Activated CD4-positive, alpha-beta memory T cell treated with anti-CD3 and anti-CD28 coated beads, Interleukin-2, amount 10 ng/mL, durations not matched to agents 7 days and 5 days (primary cell): ENCODE measurements around the gene TNC. TPM values are rescaled to one million over a fixed set of nuclear protein-coding genes. Genes with fewer than 3 reads are reported as not detected.

Experiments
- CTCF ChIA-PET: fragments of 350-600 bp; sonication (Branson Sonifier 250); formaldehyde crosslinking; loops from one replicate; lab custom pipeline; 2021; ENCODE audit warnings: antibody characterized with exemption, inconsistent platforms; lab: Charles Lee
- POLR2A ChIA-PET: fragments of 350-600 bp; sonication (Branson Sonifier 250); formaldehyde crosslinking; loops from one replicate; lab custom pipeline; 2021; ENCODE audit warnings: antibody characterized with exemption; lab: Charles Lee
- DNase-seq: peaks from one replicate; pipeline ENCODE4 v3.0.0-alpha.2; 2020
- H3K27ac Mint-ChIP-seq: one replicate; pipeline ENCODE4 v1.8.0; 2021; ENCODE audit warnings: mild to moderate bottlenecking, mixed read lengths
- H3K27me3 Mint-ChIP-seq: one replicate; pipeline ENCODE4 v1.8.0; 2021; ENCODE audit warnings: mixed read lengths
- H3K36me3 Mint-ChIP-seq: one replicate; pipeline ENCODE4 v1.8.0; 2021; ENCODE audit warnings: low read depth, mixed read lengths
- H3K4me1 Mint-ChIP-seq: one replicate; pipeline ENCODE4 v1.8.0; 2021; ENCODE audit warnings: mixed read lengths
- H3K4me3 Mint-ChIP-seq: one replicate; pipeline ENCODE4 v1.8.0; 2021; ENCODE audit warnings: mild to moderate bottlenecking, mixed read lengths
- H3K9me3 Mint-ChIP-seq: one replicate; pipeline ENCODE4 v1.8.0; 2021; ENCODE audit warnings: mixed read lengths
- total RNA-seq, 2 experiments: library from RNA; stranded (reverse); gene quantifications; one replicate each; pipeline ENCODE4 v1.2.3, GENCODE V29; 2021

The TNC gene
- total RNA-seq, 2 experiments from 2014 or later, result 0.03 TPM; not detected in 1

DNA sequence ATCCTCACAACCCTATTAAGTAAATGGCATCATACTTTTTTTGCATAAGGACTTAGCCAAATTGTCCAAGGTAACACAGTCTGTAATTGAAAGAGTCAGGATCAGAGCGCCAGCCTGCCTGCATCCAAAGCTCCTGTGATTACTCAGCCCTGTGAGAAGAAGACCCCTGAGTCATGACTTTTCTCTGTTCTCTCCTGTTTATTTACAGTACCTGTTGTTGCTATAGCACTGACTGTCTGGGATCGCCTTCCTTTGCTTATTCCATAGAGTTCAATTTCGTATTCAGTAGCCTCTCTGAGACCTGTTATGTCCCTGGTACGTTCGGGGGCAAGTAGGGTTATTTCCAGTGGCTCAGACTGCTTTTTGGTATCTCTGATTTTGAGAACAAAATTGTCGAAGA lies 71.8 kb downstream of the TNC start:
- H3K36me3 Mint-ChIP-seq, result no peaks in the 10 kb centered on the region
- POLR2A ChIA-PET, result no interaction called here
- H3K9me3 Mint-ChIP-seq, result no peaks in the 10 kb centered on the region
- no peak overlapping the region for H3K4me3 Mint-ChIP-seq
- no peak for DNase-seq
- CTCF ChIA-PET, result interaction anchor here (1.0 kb wide), 1 partner anchor 365 kb away, joined by 3 read pairs; no protein-coding TSS in a partner anchor
- peaks cover 6% of the 10 kb centered on the region for H3K4me1 Mint-ChIP-seq
- H3K27me3 Mint-ChIP-seq, result peaks cover 24% of the 10 kb centered on the region
- H3K27ac Mint-ChIP-seq, result no peak overlapping the region

DNA sequence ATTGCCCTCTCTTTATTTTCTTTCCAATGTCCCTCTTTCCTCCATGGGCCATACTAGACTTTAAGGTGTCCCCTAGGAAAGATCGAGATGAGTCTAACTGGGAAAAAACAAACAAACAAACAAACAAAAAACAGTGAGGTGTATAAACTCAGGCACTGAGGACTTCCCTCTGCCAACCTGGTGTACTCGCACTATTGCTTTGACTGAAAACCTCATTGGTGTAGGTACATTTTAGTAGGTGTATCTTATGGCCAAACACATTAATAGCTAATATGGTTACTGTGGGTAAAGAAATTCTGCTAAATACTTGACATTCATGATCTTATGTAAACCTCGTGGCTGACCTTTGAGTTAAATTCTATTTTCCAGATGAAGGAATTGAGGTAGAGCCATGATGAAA lies 74.3 kb downstream of the TNC start:
- H3K4me1 Mint-ChIP-seq, result peaks cover 6% of the 10 kb centered on the region
- CTCF ChIA-PET, result no interaction called here
- no peak for DNase-seq
- H3K4me3 Mint-ChIP-seq, result no peak overlapping the region
- POLR2A ChIA-PET, result no interaction called here
- no peaks in the 10 kb centered on the region for H3K36me3 Mint-ChIP-seq
- no peaks in the 10 kb centered on the region for H3K9me3 Mint-ChIP-seq
- H3K27me3 Mint-ChIP-seq, result peaks cover 19% of the 10 kb centered on the region
- no peak overlapping the region for H3K27ac Mint-ChIP-seq

DNA sequence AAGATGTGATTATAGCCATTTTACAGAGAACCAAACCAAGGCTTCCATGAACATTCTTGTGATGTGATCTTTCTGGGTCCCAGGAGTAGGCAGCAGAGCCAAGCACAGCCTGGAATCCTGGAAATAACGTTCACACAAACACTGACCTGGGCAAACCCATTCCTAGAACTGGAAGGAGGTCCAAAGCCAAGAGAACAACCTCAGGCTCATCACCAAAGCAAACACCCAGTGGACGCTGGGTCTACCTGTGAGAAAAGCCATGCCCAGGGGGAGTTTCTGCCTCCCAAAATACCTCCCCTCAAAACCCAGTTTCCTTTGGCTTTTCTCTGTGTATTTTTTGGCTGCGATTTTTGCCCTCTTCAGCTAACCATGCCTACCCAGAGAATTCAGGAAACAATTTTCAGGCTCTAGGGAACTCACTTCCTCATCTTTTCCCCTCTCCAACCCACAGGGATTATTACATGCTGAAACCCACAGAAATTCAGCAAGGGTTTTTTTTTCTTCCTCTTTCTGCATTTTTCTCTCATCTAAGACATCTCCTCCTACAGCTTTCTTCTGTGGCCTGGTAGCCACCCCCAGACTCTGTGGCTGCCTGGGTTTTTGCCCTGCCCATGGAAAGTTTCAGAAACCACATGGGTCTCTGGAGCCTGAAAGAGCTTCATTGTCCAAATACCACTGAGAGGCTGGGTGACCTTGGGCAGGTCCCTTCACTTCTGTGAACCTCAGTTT lies 75.0 kb downstream of the TNC start:
- Mint-ChIP-seq H3K27ac (no peak overlapping the region), H3K36me3 (no peaks in the 10 kb centered on the region), H3K4me1 (peaks cover 6% of the 10 kb centered on the region), H3K27me3 (peaks cover 19% of the 10 kb centered on the region), H3K9me3 (no peaks in the 10 kb centered on the region), H3K4me3 (no peak overlapping the region)
- POLR2A ChIA-PET, result no interaction called here
- DNase-seq, result no peak
- CTCF ChIA-PET, result no interaction called here

DNA sequence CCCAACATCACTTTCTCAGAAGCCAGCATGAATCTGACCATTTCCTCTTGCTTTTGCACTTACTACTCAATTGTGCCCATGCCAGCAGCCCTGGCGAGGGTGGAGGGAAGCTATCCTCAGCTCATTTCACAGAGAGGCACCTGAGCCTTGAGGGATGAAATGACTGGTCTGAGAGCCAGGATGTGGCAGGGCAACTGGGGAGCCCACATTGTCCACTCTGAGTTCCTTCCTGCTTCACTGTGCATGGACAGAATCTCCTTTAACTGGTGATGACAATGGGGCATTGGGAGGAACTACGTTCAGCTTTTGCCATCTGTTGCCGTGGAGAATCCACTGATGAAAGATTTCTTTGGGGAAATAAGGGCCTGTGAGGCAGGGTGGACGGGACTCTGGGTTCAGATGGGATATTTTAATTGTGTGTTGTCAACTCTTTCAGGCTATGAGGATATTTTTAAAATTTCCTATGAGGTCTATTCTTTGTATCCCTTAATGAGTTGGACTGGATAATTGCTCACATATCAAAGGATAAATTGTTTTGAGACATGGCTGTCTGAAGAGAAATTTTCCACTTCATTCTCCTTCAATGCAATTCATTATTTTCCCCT lies 78.3 kb downstream of the TNC start:
- H3K9me3 Mint-ChIP-seq, result no peaks in the 10 kb centered on the region
- H3K27me3 Mint-ChIP-seq, result peaks cover 15% of the 10 kb centered on the region
- ChIA-PET CTCF (no interaction called here), POLR2A (no interaction called here)
- no peaks in the 10 kb centered on the region for H3K36me3 Mint-ChIP-seq
- DNase-seq, result no peak
- no peak overlapping the region for H3K27ac Mint-ChIP-seq
- H3K4me3 Mint-ChIP-seq, result no peak overlapping the region
- H3K4me1 Mint-ChIP-seq, result peaks cover 29% of the 10 kb centered on the region

DNA sequence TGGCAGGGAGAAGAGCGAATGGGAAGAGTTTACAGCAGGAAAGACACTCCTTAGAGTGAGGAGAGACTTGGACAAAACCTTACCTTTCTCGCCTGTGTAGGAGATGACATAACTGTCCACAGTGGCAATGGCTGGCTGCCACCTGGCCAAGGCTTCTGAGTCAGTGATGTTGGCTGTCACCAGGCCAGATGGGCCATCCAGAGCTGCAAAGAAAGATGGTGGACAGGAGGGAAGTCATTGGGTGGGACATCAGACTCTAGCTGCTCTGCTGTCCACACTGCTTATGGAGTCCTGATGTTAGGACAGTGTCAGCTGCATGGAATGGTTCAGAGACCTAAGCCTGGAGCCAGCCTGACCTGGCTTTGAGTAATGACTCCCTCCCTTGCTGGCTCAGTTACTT lies 79.8 kb downstream of the TNC start:
- H3K27me3 Mint-ChIP-seq, result peaks cover 12% of the 10 kb centered on the region
- no peaks in the 10 kb centered on the region for H3K9me3 Mint-ChIP-seq
- POLR2A ChIA-PET, result no interaction called here
- peaks cover 26% of the 10 kb centered on the region for H3K4me1 Mint-ChIP-seq
- no peak overlapping the region for H3K27ac Mint-ChIP-seq
- peaks cover 3% of the 10 kb centered on the region for H3K36me3 Mint-ChIP-seq
- CTCF ChIA-PET, result no interaction called here
- no peak overlapping the region for H3K4me3 Mint-ChIP-seq
- DNase-seq, result no peak

DNA sequence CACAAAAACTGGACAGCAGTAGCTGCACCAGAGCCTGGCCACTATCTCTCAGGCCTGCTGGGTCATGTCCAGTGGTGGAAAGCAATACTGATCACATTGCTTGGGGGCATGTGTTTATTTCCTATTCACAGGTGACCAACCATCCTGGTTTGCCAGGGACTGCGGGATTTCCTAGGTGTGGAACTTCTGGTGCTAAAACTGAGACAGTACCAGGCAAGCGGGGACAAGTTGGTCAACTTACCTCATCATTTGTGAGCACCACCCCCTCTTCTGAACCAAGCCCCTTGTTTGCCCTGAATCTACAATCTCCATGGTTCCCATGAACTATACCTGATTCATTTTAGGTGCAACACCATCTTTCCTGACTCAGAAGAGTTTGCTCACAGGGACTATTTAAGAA lies 81.3 kb downstream of the TNC start:
- Mint-ChIP-seq H3K27ac (no peak overlapping the region), H3K36me3 (peaks cover 3% of the 10 kb centered on the region), H3K9me3 (no peaks in the 10 kb centered on the region), H3K27me3 (peaks cover 8% of the 10 kb centered on the region), H3K4me1 (peaks cover 24% of the 10 kb centered on the region), H3K4me3 (no peak overlapping the region)
- ChIA-PET POLR2A (no interaction called here), CTCF (no interaction called here)
- DNase-seq, result no peak

DNA sequence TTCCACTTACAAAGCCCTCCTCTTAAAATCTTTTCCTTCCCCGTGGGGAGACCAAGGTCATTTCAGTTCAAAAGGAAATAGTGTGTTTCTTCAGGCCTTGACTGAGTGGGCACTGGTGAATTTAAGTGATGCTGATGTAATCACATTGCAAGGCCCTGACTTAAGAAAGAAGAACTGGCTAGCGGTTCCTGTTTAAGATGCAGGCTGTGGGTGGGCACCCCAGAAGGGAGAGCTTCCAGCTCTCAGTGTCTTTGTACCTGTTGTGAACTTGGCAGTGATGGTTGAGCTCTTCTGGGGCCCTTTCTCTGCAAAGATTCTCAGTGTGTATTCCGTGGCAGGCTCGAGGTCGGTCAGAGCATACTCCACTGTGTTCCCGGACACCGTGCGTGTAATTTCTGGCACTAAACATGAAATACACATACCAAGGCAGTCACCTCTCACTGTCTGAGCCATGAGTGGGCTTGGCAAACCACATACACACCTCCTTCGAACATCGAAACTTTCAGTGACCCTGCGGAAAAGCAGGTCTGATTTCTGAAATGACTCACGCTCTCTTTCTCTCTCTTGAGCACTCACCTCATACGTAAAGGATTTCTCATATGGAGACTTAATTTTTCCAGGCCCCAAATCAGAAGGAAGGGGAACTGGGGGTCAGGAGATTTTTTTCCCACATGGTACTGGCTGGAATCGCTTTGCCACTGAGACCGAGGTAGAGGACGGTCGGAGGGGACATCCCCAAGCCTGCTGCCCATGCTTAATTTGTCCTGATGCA lies 81.9 kb downstream of the TNC start:
- ChIA-PET POLR2A (interaction anchor here (0.9 kb wide), 1 partner anchor 107 kb away, joined by 4 read pairs; no protein-coding TSS in a partner anchor), CTCF (interaction anchor here (1.0 kb wide), 1 partner anchor 355 kb away, joined by 3 read pairs; no protein-coding TSS in a partner anchor)
- Mint-ChIP-seq H3K36me3 (peaks cover 3% of the 10 kb centered on the region), H3K27me3 (peaks cover 13% of the 10 kb centered on the region), H3K9me3 (no peaks in the 10 kb centered on the region), H3K4me1 (peaks cover 24% of the 10 kb centered on the region), H3K27ac (peak overlapping the region; percentile 33), H3K4me3 (no peak overlapping the region)
- peak; percentile 56 for DNase-seq

DNA sequence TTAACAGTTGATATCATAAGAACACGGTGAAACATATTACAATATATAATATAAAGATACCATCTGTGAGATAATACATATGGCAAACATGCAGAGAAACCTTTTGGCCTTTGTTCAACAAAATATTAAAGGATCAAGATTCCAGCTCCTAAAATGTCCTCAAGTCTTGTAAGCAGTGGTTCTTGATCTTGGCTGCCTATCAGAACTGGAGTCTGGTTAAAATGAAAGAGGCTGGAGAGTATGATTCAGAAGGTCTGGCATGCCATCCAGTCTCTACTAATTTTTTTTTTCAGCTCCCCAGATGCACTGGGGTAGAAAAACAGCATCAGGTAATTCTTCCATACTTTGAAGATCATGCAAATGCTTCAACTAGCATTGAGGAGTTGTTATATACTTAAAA lies 83.2 kb downstream of the TNC start:
- CTCF ChIA-PET, result no interaction called here
- Mint-ChIP-seq H3K36me3 (peaks cover 3% of the 10 kb centered on the region), H3K27ac (no peak overlapping the region)

DNA sequence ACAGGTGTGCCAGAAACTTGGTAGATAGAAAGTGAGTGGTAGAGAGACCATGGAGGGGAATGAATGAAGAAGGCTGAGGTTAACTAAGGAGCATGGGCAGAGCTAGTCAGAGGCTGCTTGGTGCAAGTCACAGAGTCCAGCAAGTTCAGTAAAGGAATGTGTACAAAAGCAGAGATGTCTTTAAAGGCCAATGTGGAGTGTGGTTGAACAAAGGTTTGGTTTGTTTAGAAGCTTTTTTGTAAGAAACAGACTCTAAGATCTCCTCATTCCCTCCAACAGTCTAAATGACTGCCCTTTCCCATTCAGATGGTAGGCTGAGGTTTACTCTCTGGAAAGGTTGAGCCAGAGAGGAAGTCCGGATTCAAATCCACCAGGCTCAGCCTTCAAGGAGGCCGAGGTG lies 84.2 kb downstream of the TNC start:
- DNase-seq, result no peak
- Mint-ChIP-seq H3K27me3 (peaks cover 15% of the 10 kb centered on the region), H3K27ac (no peak overlapping the region), H3K36me3 (peaks cover 3% of the 10 kb centered on the region), H3K9me3 (no peaks in the 10 kb centered on the region), H3K4me3 (no peak overlapping the region), H3K4me1 (peaks cover 31% of the 10 kb centered on the region)
- ChIA-PET POLR2A (interaction anchor here (1.2 kb wide), 1 partner anchor 299 kb away, joined by 3 read pairs; no protein-coding TSS in a partner anchor), CTCF (no interaction called here)

More for the DNA sequence above, 83.2 kb downstream of the TNC start:
- Mint-ChIP-seq H3K4me1 (peaks cover 24% of the 10 kb centered on the region), H3K4me3 (no peak overlapping the region), H3K27me3 (peaks cover 15% of the 10 kb centered on the region), H3K9me3 (no peaks in the 10 kb centered on the region)
- POLR2A ChIA-PET, result no interaction called here
- no peak for DNase-seq

DNA sequence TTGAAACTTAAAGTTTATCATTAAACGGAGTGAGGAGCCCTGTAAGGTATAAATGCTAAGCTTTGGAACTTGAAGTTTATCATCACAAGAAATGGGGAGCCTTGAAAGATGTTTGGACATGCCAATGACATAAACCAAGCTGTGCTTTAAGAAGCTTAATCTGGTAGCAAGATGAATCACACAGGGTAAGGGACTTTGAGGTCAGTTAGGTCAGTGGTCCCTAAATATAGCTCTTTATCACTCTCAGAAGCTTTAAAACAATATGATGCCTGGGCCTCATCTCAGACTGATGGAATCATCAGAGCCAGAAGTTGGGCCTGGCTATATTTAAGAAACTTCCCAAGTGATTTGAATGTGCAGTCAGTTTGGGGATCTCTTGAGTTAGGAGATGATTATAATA lies 85.7 kb downstream of the TNC start:
- Mint-ChIP-seq H3K4me1 (peaks cover 36% of the 10 kb centered on the region), H3K9me3 (no peaks in the 10 kb centered on the region), H3K4me3 (no peak overlapping the region), H3K36me3 (peaks cover 3% of the 10 kb centered on the region), H3K27me3 (peaks cover 15% of the 10 kb centered on the region), H3K27ac (no peak overlapping the region)
- ChIA-PET POLR2A (no interaction called here), CTCF (interaction anchor here (0.8 to 1.8 kb wide), 3 partner anchors 18 to 370 kb away, joined by 3 to 6 read pairs (median 3); no protein-coding TSS in a partner anchor)
- DNase-seq, result no peak

DNA sequence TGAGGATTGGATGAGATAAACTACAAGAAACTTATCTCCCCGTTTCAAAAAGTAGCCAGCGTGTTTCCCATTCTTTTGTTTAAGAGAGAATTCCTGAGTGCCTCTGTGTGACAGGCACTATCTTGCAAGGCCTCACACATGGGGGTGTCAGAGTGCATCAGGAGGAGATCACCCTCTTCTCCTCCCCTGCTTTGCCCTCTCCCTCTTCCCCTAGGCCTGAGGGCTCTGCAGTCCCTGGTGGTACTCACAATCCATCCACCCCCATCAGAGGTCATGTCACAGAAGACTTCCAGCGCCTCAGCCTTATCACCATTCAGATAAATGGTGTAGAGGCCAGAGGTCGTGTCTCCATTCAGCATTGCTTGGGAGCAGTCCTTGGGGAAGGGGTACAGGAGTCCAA lies 88.0 kb downstream of the TNC start:
- ChIA-PET CTCF (no interaction called here), POLR2A (no interaction called here)
- H3K4me1 Mint-ChIP-seq, result peaks cover 15% of the 10 kb centered on the region
- peaks cover 3% of the 10 kb centered on the region for H3K36me3 Mint-ChIP-seq
- no peak overlapping the region for H3K27ac Mint-ChIP-seq
- no peaks in the 10 kb centered on the region for H3K9me3 Mint-ChIP-seq
- H3K4me3 Mint-ChIP-seq, result no peak overlapping the region
- peaks cover 15% of the 10 kb centered on the region for H3K27me3 Mint-ChIP-seq
- DNase-seq, result no peak

DNA sequence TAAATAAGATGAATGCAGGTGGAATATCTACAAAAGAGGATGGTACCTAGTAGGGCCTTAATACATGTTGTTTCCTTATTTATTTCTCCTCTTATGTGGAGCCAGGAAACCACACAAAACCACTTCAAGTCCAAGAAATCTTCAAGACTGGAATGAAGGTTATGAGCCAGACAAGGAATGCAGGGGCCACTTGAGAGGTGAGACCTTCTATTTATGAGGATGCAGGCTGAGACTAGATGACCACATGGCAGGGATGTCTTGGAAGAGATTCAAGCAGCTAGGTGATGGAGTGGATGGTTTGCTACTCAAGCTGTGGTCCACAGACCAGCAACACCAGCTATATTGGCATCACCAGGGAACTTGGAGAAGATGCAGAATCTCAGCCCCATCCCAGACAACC lies 92.2 kb downstream of the TNC start:
- Mint-ChIP-seq H3K9me3 (no peaks in the 10 kb centered on the region), H3K36me3 (no peaks in the 10 kb centered on the region), H3K27ac (no peak overlapping the region), H3K4me3 (no peak overlapping the region), H3K27me3 (peaks cover 14% of the 10 kb centered on the region), H3K4me1 (peaks cover 12% of the 10 kb centered on the region)
- DNase-seq, result no peak
- POLR2A ChIA-PET, result no interaction called here
- CTCF ChIA-PET, result interaction anchor here (1.2 kb wide), 1 partner anchor 11 kb away, joined by 5 read pairs; no protein-coding TSS in a partner anchor
